ENCODE measurements around the gene TOGARAM2. TPM values are rescaled to one million over a fixed set of nuclear protein-coding genes. Genes with fewer than 3 reads are reported as not detected.

Gene TOGARAM2
- total and polyA plus RNA-seq, 2 of the 8 experiments (the other 6 are each of a cell fraction or from before 2014, with no cell fraction given) = 0.42 to 1.4 TPM

DNA sequence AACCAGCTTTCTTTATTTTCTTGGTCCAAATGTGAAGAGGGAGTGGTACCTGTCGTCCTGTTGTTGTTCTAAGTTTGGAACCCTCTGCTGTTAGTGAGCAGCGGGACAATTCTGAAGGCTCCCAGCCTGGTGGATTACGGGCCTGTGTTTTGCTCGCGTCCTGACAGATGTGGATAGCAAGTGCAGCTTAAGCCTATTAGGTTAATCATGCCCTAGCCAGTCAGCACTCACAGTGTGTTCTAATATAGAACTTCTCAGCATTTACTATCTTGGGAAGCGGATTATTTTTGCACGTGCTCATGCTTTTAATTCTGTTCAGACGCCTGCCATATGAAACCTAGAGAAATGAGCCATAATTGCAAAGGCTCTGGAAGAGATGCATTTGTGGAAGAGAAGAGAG, 93.3 kb downstream of the TOGARAM2 start, which contains the start of gene PCARE:
PCARE (minus strand) TSS at position 113 of the 400 bp plus-strand sequence. CDS start 262 bp downstream, outside the sequence.
- POLR2A ChIA-PET (ENCODE audit: partially characterized antibody) = no interaction called here
- Histone ChIP-seq H3K18ac (ENCODE audit: extremely low read depth, low read length) (no peak within 1 kb of the TSS), H4K91ac (replicated peaks; ENCODE audit: insufficient read length, low read length) (no peak within 1 kb of the TSS), H3K9ac (replicated peaks in 1 of 4; ENCODE audit: extremely low read depth in 1 of 4, low read depth in 3 of 4, low read length in 3 of 4) (no peak within 1 kb of the TSS), H2AFZ (ENCODE audit: low read length) (no peak within 1 kb of the TSS), H3K79me2 (ENCODE audit: control insufficient read depth in 1 of 2, insufficient read depth in 2 of 2, low read length in 2 of 2) (no peaks in the 10 kb centered on the region), H3K23me2 (ENCODE audit: low read depth, low read length) (no peaks in the 10 kb centered on the region), H3K14ac (ENCODE audit: insufficient read length) (no peak within 1 kb of the TSS), H2BK20ac (ENCODE audit: low read length) (no peak within 1 kb of the TSS), H3K27me3 (replicated peaks in 1 of 4; ENCODE audit: control insufficient read depth in 3 of 4, extremely low read depth in 1 of 4, insufficient read depth in 3 of 4, low read length in 3 of 4) (no peaks in the 10 kb centered on the region), H3K23ac (ENCODE audit: insufficient read length) (no peak within 1 kb of the TSS), H3K4ac (replicated peaks; ENCODE audit: insufficient read length, low read depth, low read length) (no peak within 1 kb of the TSS), H2BK120ac (replicated peaks; ENCODE audit: low read depth, low read length) (no peak within 1 kb of the TSS), H3K4me3 (ENCODE audit: extremely low read depth in 1 of 4, insufficient read depth in 2 of 4, low read depth in 3 of 4, low read length in 4 of 4) (no peak within 1 kb of the TSS), H3K4me2 (ENCODE audit: insufficient read depth in 1 of 2, low read depth in 2 of 2, low read length in 2 of 2) (no peak within 1 kb of the TSS), H3K36me3 (ENCODE audit: control insufficient read depth in 2 of 4, insufficient read depth in 4 of 4, low read length in 3 of 4) (no peaks in the 10 kb centered on the region), H3K56ac (replicated peaks; ENCODE audit: insufficient read length, low read depth, low read length) (no peak within 1 kb of the TSS), H4K20me1 (replicated peaks in 1 of 2; ENCODE audit: control insufficient read depth in 1 of 2, insufficient read depth in 2 of 2, low read length in 2 of 2) (no peaks in the 10 kb centered on the region), H3K9me3 (ENCODE audit: insufficient read depth in 2 of 2, low read depth in 1 of 2, low read length in 1 of 2) (no peaks in the 10 kb centered on the region), H2BK12ac (ENCODE audit: low read depth, low read length) (no peak within 1 kb of the TSS), H3K27ac (ENCODE audit: low read depth, low read length) (no peak within 1 kb of the TSS), H4K5ac (ENCODE audit: insufficient read length, low read depth, low read length) (no peak within 1 kb of the TSS), H2AK5ac (ENCODE audit: low read depth, low read length) (no peak within 1 kb of the TSS), H3K79me1 (ENCODE audit: low read depth, low read length) (no peaks in the 10 kb centered on the region), H4K8ac (ENCODE audit: extremely low read depth, insufficient read depth, low read length) (no peak within 1 kb of the TSS), H2BK15ac (ENCODE audit: low read length) (no peak within 1 kb of the TSS), H2BK5ac (ENCODE audit: low read depth, low read length) (no peak within 1 kb of the TSS), H3K4me1 (replicated peaks in 1 of 4; ENCODE audit: control insufficient read depth in 3 of 4, insufficient read depth in 4 of 4, low read length in 3 of 4) (no peaks in the 10 kb centered on the region)
- CTCF ChIA-PET (ENCODE audit: partially characterized antibody) = interaction anchor here (1.3 to 1.5 kb wide), 2 partner anchors 35 to 714 kb away, joined by 3 read pairs; no protein-coding TSS in a partner anchor
- 93% methylated on average over 8 of the region's 8 CpGs; no CpG with 5 or more reads in 1 of the 2 experiments for WGBS, 2 experiments (ENCODE audit: extremely low coverage in 1 of 2, insufficient coverage in 1 of 2, insufficient read length in 1 of 2, insufficient replicate concordance in 2 of 2, low coverage in 1 of 2, low lambda C conversion rate in 2 of 2, missing lambda C conversion rate in 1 of 2)
- FAIRE-seq (no peak), DNase-seq (ENCODE audit: low read depth in 1 of 2, low spot score in 2 of 2) (no peak)
- TF ChIP-seq BRCA1 (IDR thresholded peaks at IDR 0.05; ENCODE audit: low read depth, low read length) (no peak), HDAC2 (IDR thresholded peaks at IDR 0.05; ENCODE audit: borderline replicate concordance in 1 of 2, low read depth in 2 of 2, low read length in 2 of 2) (no peak), SIRT6 (IDR thresholded peaks at IDR 0.05; ENCODE audit: low read length) (no peak), PHF8 (conservative IDR thresholded peaks at IDR 0.05; ENCODE audit: low read depth, low read length) (no peak), RXRA (IDR thresholded peaks at IDR 0.05; ENCODE audit: insufficient read depth, low read depth, low read length) (no peak), GTF2F1 (IDR thresholded peaks at IDR 0.05; ENCODE audit: borderline replicate concordance, low read depth, low read length) (no peak)

All from H1 (cell line).